ENCODE results near the gene AFF1.

DNA sequence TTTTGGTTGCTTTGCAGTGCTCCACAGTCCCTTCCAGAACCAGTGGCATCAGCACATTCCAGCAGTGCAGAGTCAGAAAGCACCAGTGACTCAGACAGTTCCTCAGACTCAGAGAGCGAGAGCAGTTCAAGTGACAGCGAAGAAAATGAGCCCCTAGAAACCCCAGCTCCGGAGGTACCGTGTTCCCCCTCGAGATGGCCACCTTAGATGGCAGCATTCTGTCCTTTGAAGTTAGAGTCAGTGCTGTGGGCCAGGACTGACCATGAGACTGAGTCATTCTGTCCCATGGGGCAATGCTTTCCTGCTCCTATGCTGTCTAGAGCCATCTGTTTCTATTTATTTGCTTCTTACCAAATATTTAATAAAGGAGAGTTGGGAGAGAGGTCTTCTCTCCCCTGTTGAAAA lies 173.3 kb downstream of the AFF1 start:
- no peak for TF ChIP-seq FOXM1 (IDR thresholded peaks at IDR 0.05; ENCODE audit: borderline replicate concordance, low read depth)
- TF ChIP-seq, protein P1, sequence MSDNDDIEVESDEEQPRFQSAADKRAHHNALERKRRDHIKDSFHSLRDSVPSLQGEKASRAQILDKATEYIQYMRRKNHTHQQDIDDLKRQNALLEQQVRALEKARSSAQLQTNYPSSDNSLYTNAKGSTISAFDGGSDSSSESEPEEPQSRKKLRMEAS (IDR thresholded peaks at IDR 0.05), result no peak
- TF ChIP-seq EP300 (IDR thresholded peaks at IDR 0.05; ENCODE audit: borderline replicate concordance), result no peak
- no peak for TF ChIP-seq TAF1 (IDR thresholded peaks at IDR 0.05; ENCODE audit: low read depth)
- no peak for TF ChIP-seq ZBTB7A (IDR thresholded peaks at IDR 0.05; ENCODE audit: low read depth)
- TF ChIP-seq TCF12 (IDR thresholded peaks at IDR 0.05; ENCODE audit: low read depth), result no peak
- no peak for TF ChIP-seq YY1 (IDR thresholded peaks at IDR 0.05; ENCODE audit: low read depth)
- TF ChIP-seq NFIC (IDR thresholded peaks at IDR 0.05), result no peak
